IMR-90 (cell line): ENCODE measurements around the gene MTMR1. TPM values are rescaled to one million over a fixed set of nuclear protein-coding genes. Genes with fewer than 3 reads are reported as not detected.

Experiments used
- ATAC-seq: fragments of 200-7000 bp; cut with Tn5 transposase; 2 replicates; pipeline ENCODE4 v1.9.1; 2020; ENCODE audit warnings: low read depth, mild to moderate bottlenecking, moderate library complexity
- BruUV-seq: library from RNA; stranded (reverse); fragments of 400-500 nt; replicated peaks from 2 replicates; lab custom pipeline; 2021; lab: Mats Ljungman, UMichigan
- CTCF ChIA-PET: fragments of 300-600 bp; formaldehyde crosslinking; extraction: SDS; loops from one replicate; lab custom pipeline; 2021; ENCODE audit warnings: antibody characterized with exemption; lab: Yijun Ruan, JAX
- POLR2A ChIA-PET: fragments of 300-600 bp; sonication (Branson Sonifier 250); formaldehyde crosslinking; loops from one replicate; lab custom pipeline; 2022; ENCODE audit warnings: antibody characterized with exemption; ENCODE audit not compliant: unreplicated experiment; lab: Charles Lee
- DNase-seq: peaks from one replicate; pipeline ENCODE4 v3.0.0; 2013
- H2AFZ ChIP-seq: replicated peaks from 2 replicates; pipeline ENCODE3; 2013; ENCODE audit warnings: low read length, mild to moderate bottlenecking; ENCODE audit not compliant: poor library complexity
- H2AK5ac ChIP-seq: 2 replicates; pipeline ENCODE4 v1.6.1; 2013; ENCODE audit warnings: low read depth, low read length, inconsistent platforms
- H2AK9ac ChIP-seq: replicated peaks from 2 replicates; pipeline ENCODE3; 2013; ENCODE audit warnings: mild to moderate bottlenecking, low read depth, low read length, moderate library complexity; ENCODE audit not compliant: poor library complexity
- H2BK120ac ChIP-seq: 2 replicates; pipeline ENCODE4 v1.6.1; 2013; ENCODE audit warnings: low read depth, low read length, inconsistent platforms
- H2BK15ac ChIP-seq: 3 replicates; pipeline ENCODE4 v1.6.1; 2013; ENCODE audit warnings: low read depth, low read length, inconsistent platforms
- H2BK20ac ChIP-seq: 2 replicates; pipeline ENCODE4 v1.6.1; 2013; ENCODE audit warnings: low read depth, mild to moderate bottlenecking, inconsistent platforms, low read length, moderate library complexity
- H2BK5ac ChIP-seq: 2 replicates; pipeline ENCODE4 v1.6.1; 2013; ENCODE audit warnings: mild to moderate bottlenecking, low read depth, low read length, inconsistent platforms; ENCODE audit not compliant: poor library complexity, severe bottlenecking
- H3K14ac ChIP-seq: replicated peaks from 2 replicates; pipeline ENCODE4 v1.6.1; 2013; ENCODE audit warnings: low read depth, low read length, inconsistent platforms
- H3K18ac ChIP-seq: 2 replicates; pipeline ENCODE4 v1.6.1; 2013; ENCODE audit warnings: low read depth, low read length, control low read depth
- H3K23ac ChIP-seq: 2 replicates; pipeline ENCODE4 v1.6.1; 2013; ENCODE audit warnings: low read depth, low read length, inconsistent platforms
- H3K27ac ChIP-seq: 2 replicates; pipeline ENCODE4 v1.5.1; 2013; ENCODE audit warnings: mild to moderate bottlenecking, control low read depth, low read length; ENCODE audit not compliant: insufficient read depth
- H3K27me3 ChIP-seq: 2 replicates; pipeline ENCODE4 v1.6.1; 2013; ENCODE audit warnings: low read length; ENCODE audit not compliant: control insufficient read depth, insufficient read depth
- H3K36me3 ChIP-seq: 2 replicates; pipeline ENCODE4 v1.6.1; 2013; ENCODE audit warnings: low read length, mixed read lengths; ENCODE audit not compliant: control insufficient read depth, insufficient read depth
- H3K4ac ChIP-seq: 2 replicates; pipeline ENCODE4 v1.6.1; 2013; ENCODE audit warnings: low read depth, low read length, inconsistent platforms
- H3K4me1 ChIP-seq: 2 replicates; pipeline ENCODE4 v1.6.1; 2013; ENCODE audit warnings: low read length, mixed read lengths; ENCODE audit not compliant: control insufficient read depth, insufficient read depth
- H3K4me2 ChIP-seq: 2 replicates; pipeline ENCODE4 v1.6.1; 2013; ENCODE audit warnings: low read depth, mild to moderate bottlenecking, control low read depth, low read length, moderate library complexity
- H3K4me3 ChIP-seq: 2 replicates; pipeline ENCODE4 v1.5.1; 2013; ENCODE audit warnings: low read depth, mild to moderate bottlenecking, control low read depth, low read length, moderate library complexity; ENCODE audit not compliant: insufficient read depth
- H3K56ac ChIP-seq: 2 replicates; pipeline ENCODE4 v1.6.1; 2013; ENCODE audit warnings: low read length, inconsistent platforms; ENCODE audit not compliant: insufficient read depth; ENCODE audit errors: extremely low read depth
- H3K79me1 ChIP-seq, 2 experiments: 2 replicates each; pipeline ENCODE4 v1.6.1; 2013; ENCODE audit warnings: low read length in 2 of 2, inconsistent platforms in 1 of 2, low read depth in 1 of 2
- H3K9ac ChIP-seq: 2 replicates; pipeline ENCODE4 v1.6.1; 2013; ENCODE audit warnings: low read depth, low read length, control low read depth
- H3K9me1 ChIP-seq: 2 replicates; pipeline ENCODE4 v1.6.1; 2013; ENCODE audit warnings: low read length, inconsistent platforms; ENCODE audit not compliant: insufficient read depth
- H3K9me3 ChIP-seq: 2 replicates; pipeline ENCODE4 v1.6.1; 2013; ENCODE audit warnings: low read length; ENCODE audit not compliant: control insufficient read depth, insufficient read depth
- H4K20me1 ChIP-seq: 2 replicates; pipeline ENCODE4 v1.6.1; 2013; ENCODE audit warnings: low read length, inconsistent platforms; ENCODE audit not compliant: insufficient read depth
- H4K5ac ChIP-seq: 2 replicates; pipeline ENCODE4 v1.6.1; 2013; ENCODE audit warnings: mild to moderate bottlenecking, low read depth, low read length, control low read depth
- H4K8ac ChIP-seq, 2 experiments: 2 replicates each; pipeline ENCODE4 v1.6.1; 2013; ENCODE audit warnings: low read depth in 2 of 2, low read length in 2 of 2, control low read depth in 1 of 2, inconsistent platforms in 1 of 2
- H4K91ac ChIP-seq: 2 replicates; pipeline ENCODE4 v1.6.1; 2013; ENCODE audit warnings: low read depth, low read length, inconsistent platforms; ENCODE audit not compliant: insufficient read depth
- BHLHE40 ChIP-seq: fragments of 150-350 bp; IDR thresholded peaks from 2 replicates; pipeline ENCODE4 v1.6.1; 2016; ENCODE audit warnings: mild to moderate bottlenecking, low read depth, low read length
- CEBPB ChIP-seq: IDR thresholded peaks from 2 replicates; pipeline ENCODE4 v1.6.1; 2012; ENCODE audit warnings: low read depth, low read length, improper control_type of control experiment
- CHD1 ChIP-seq: IDR thresholded peaks from 2 replicates; pipeline ENCODE4 v1.6.1; 2012; ENCODE audit warnings: low read depth, low read length, improper control_type of control experiment
- MXI1 ChIP-seq: IDR thresholded peaks from 2 replicates; pipeline ENCODE4 v1.6.1; 2012; ENCODE audit warnings: low read depth, mild to moderate bottlenecking, low read length, moderate library complexity, borderline replicate concordance
- RAD21 ChIP-seq: IDR thresholded peaks from 2 replicates; pipeline ENCODE4 v1.6.1; 2012; ENCODE audit warnings: low read length, improper control_type of control experiment
- RFX5 ChIP-seq: IDR thresholded peaks from 2 replicates; pipeline ENCODE4 v1.8.0; 2012; ENCODE audit warnings: low read depth, mild to moderate bottlenecking, low read length, moderate library complexity
- SMC3 ChIP-seq: fragments of 150-350 bp; IDR thresholded peaks from 2 replicates; pipeline ENCODE4 v1.6.1; 2016; ENCODE audit warnings: low read depth, mild to moderate bottlenecking, antibody characterized with exemption, low read length, moderate library complexity
- WGBS, 2 experiments: methylation state at CpG; one replicate each; pipeline versions ENCODE4 v1.1.5 to v1.1.7; 2013; ENCODE audit warnings: missing lambda C conversion rate in 2 of 2; ENCODE audit not compliant: insufficient read length in 1 of 2; ENCODE audit errors: extremely low coverage in 2 of 2; 5-methylcytosine and 5-hydroxymethylcytosine counted together
- dilution Hi-C: fragments of 300-500 bp; cut with HindIII; formaldehyde crosslinking; loops from one replicate; pipeline ENCODE4 v1.14.3; 2018; ENCODE audit warnings: low sequenced_read_pairs; ENCODE audit not compliant: unreplicated experiment
- in situ Hi-C: fragments of 300-500 bp; cut with MboI; formaldehyde crosslinking; loops from 3 replicates; pipeline ENCODE4 v1.14.3; 2019; ENCODE audit warnings: low sequenced_read_pairs, inconsistent platforms, mixed read lengths
- intact Hi-C: fragments of 100-400 bp; cut with micrococcal nuclease; formaldehyde crosslinking; loops from 2 replicates; pipeline ENCODE4 v1.10.0; 2022
- polyA plus RNA-seq, 3 experiments: library from polyadenylated mRNA; depleted of rRNA; stranded (reverse); fragments of >200 nt; gene quantifications; 2 replicates each; pipeline ENCODE4 v1.2.3, GENCODE V29; 2012; ENCODE audit warnings: low replicate concordance in 1 of 3
- total RNA-seq: library from RNA; depleted of rRNA; stranded (reverse); fragments of >200 nt; gene quantifications from 2 replicates; pipeline ENCODE4 v1.2.3, GENCODE V29; 2012
- TF ChIP-seq, protein P1 (sequence below): fragments of 150-350 bp; IDR thresholded peaks from 2 replicates; pipeline ENCODE4 v1.6.1; 2017; ENCODE audit warnings: mild to moderate bottlenecking, antibody characterized with exemption, low read length, low read depth
- TF ChIP-seq, protein P2 (sequence below): conservative IDR thresholded peaks from 2 replicates; pipeline ENCODE4 v1.5.1; 2012; ENCODE audit warnings: mild to moderate bottlenecking, low read depth, low read length, improper control_type of control experiment
- TF ChIP-seq, protein P3 (sequence below): fragments of 150-350 bp; IDR thresholded peaks from 2 replicates; pipeline ENCODE4 v1.6.1; 2016; ENCODE audit warnings: low read depth, mild to moderate bottlenecking, low read length, moderate library complexity, borderline replicate concordance

MTMR1 gene
- total and polyA plus RNA-seq, 2 of the 4 experiments (the other 2 are of a cell fraction): 19.0 to 28.8 TPM

DNA sequence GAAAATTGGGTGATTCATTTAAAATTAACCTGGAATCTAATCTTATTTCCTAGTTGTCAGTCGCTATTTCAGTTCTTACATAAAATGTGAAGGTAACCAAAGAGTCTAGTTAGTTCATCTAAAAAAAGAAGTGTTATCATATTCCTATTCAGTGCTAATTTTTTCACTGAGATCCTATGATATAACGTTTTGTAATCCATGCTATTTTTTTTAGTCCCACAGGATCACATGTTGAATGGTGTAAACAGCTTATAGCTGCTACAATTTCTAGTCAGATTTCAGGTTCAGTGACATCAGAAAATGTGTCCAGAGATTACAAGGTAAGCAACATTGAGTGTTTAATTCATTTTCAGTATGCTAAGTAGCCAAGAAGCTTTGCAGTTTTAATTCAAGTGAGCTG is 5.8 kb downstream of the MTMR1 start:
- no peak overlapping the region for H2AFZ ChIP-seq
- no peak overlapping the region for H3K27ac ChIP-seq
- no peaks in the 10 kb centered on the region for H4K20me1 ChIP-seq
- no peak overlapping the region for H4K5ac ChIP-seq
- no peaks in the 10 kb centered on the region for H3K36me3 ChIP-seq
- H3K9me3 ChIP-seq: no peaks in the 10 kb centered on the region
- CTCF ChIA-PET: no interaction called here
- H3K4me3 ChIP-seq: no peak overlapping the region
- H2AK5ac ChIP-seq: no peak overlapping the region
- H3K4me2 ChIP-seq: no peak overlapping the region
- in situ Hi-C loops (no loop called here), intact Hi-C loops (no loop called here), dilution Hi-C loops (no loop called here)
- H3K9ac ChIP-seq: no peak overlapping the region
- H3K4me1 ChIP-seq: no peaks in the 10 kb centered on the region
- TF ChIP-seq CEBPB (no peak), RFX5 (no peak), RAD21 (no peak), SMC3 (no peak), BHLHE40 (no peak), MXI1 (no peak), CHD1 (no peak)
- TF ChIP-seq, protein P1, sequence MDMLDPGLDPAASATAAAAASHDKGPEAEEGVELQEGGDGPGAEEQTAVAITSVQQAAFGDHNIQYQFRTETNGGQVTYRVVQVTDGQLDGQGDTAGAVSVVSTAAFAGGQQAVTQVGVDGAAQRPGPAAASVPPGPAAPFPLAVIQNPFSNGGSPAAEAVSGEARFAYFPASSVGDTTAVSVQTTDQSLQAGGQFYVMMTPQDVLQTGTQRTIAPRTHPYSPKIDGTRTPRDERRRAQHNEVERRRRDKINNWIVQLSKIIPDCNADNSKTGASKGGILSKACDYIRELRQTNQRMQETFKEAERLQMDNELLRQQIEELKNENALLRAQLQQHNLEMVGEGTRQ: no peak
- TF ChIP-seq, protein P2, sequence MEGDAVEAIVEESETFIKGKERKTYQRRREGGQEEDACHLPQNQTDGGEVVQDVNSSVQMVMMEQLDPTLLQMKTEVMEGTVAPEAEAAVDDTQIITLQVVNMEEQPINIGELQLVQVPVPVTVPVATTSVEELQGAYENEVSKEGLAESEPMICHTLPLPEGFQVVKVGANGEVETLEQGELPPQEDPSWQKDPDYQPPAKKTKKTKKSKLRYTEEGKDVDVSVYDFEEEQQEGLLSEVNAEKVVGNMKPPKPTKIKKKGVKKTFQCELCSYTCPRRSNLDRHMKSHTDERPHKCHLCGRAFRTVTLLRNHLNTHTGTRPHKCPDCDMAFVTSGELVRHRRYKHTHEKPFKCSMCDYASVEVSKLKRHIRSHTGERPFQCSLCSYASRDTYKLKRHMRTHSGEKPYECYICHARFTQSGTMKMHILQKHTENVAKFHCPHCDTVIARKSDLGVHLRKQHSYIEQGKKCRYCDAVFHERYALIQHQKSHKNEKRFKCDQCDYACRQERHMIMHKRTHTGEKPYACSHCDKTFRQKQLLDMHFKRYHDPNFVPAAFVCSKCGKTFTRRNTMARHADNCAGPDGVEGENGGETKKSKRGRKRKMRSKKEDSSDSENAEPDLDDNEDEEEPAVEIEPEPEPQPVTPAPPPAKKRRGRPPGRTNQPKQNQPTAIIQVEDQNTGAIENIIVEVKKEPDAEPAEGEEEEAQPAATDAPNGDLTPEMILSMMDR: no peak
- TF ChIP-seq, protein P3, sequence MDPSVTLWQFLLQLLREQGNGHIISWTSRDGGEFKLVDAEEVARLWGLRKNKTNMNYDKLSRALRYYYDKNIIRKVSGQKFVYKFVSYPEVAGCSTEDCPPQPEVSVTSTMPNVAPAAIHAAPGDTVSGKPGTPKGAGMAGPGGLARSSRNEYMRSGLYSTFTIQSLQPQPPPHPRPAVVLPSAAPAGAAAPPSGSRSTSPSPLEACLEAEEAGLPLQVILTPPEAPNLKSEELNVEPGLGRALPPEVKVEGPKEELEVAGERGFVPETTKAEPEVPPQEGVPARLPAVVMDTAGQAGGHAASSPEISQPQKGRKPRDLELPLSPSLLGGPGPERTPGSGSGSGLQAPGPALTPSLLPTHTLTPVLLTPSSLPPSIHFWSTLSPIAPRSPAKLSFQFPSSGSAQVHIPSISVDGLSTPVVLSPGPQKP: no peak
- H3K27me3 ChIP-seq: no peaks in the 10 kb centered on the region
- WGBS, 2 experiments: no CpG with 5 or more reads among the region's 2 CpGs
- no peaks in the 10 kb centered on the region for H3K9me1 ChIP-seq
- no peak overlapping the region for H3K23ac ChIP-seq
- POLR2A ChIA-PET: no interaction called here
- H3K56ac ChIP-seq: no peak overlapping the region
- no peak overlapping the region for H2AK9ac ChIP-seq
- no peak overlapping the region for H2BK15ac ChIP-seq
- H3K4ac ChIP-seq: no peak overlapping the region
- H3K14ac ChIP-seq: no peak overlapping the region
- no peak overlapping the region for H2BK5ac ChIP-seq
- H2BK20ac ChIP-seq: no peak overlapping the region
- H3K18ac ChIP-seq: no peak overlapping the region
- H4K8ac ChIP-seq: no peak overlapping the region
- BruUV-seq: no TSS peak
- no peak for ATAC-seq
- peaks cover 0 to 23% of the 10 kb centered on the region in 2 experiments; a peak in 3 of 4 replicates for H3K79me1 ChIP-seq
- no peak for DNase-seq
- no peak overlapping the region for H4K91ac ChIP-seq
- no peak overlapping the region for H2BK120ac ChIP-seq
